ENCODE measurements around the gene CAST. TPM values are rescaled to one million over a fixed set of nuclear protein-coding genes. Genes with fewer than 3 reads are reported as not detected.

Gene CAST
- total RNA-seq, 4 donors from 2014 or later: 415 to 523 (median 468) TPM

GRCh38 chr5:96687812-96688453 is 25.8 kb downstream of the CAST start:
- TF ChIP-seq CTCF (IDR thresholded peaks at IDR 0.05): no peak
- no peak for TF ChIP-seq POLR2A (IDR thresholded peaks at IDR 0.05)
- intact Hi-C loops (cut with DNase I; ENCODE audit: low total_unique reads): loop anchor here (5.0 kb wide), 1 partner anchor 71 kb away; no protein-coding TSS in a partner anchor
- no peak overlapping the region for H3K4me3 ChIP-seq (ENCODE audit: low read depth, poor library complexity, severe bottlenecking)
- DNase-seq (ENCODE audit: low spot score in 2 of 2): no peak
- 47 to 48% methylated on average over 5 of the region's 5 CpGs for WGBS, 2 donors

GRCh38 chr5:96690861-96691260 is 28.7 kb downstream of the CAST start:
- TF ChIP-seq POLR2A (IDR thresholded peaks at IDR 0.05) (no peak), CTCF (IDR thresholded peaks at IDR 0.05) (no peak)
- no peak overlapping the region for H3K4me3 ChIP-seq (ENCODE audit: low read depth, poor library complexity, severe bottlenecking)
- WGBS, 2 donors: 79 to 81% methylated on average over 1 of the region's 1 CpG
- intact Hi-C loops (cut with DNase I; ENCODE audit: low total_unique reads): no loop called here
- DNase-seq (ENCODE audit: low spot score in 2 of 2): no peak

GRCh38 chr5:96691503-96692303 is 29.5 kb downstream of the CAST start:
- intact Hi-C loops (cut with DNase I; ENCODE audit: low total_unique reads): no loop called here
- TF ChIP-seq CTCF (IDR thresholded peaks at IDR 0.05) (no peak), POLR2A (IDR thresholded peaks at IDR 0.05) (no peak)
- no peak overlapping the region for H3K4me3 ChIP-seq (ENCODE audit: low read depth, poor library complexity, severe bottlenecking)
- DNase-seq (ENCODE audit: low spot score in 2 of 2): no peak
- 75 to 76% methylated on average over 2 of the region's 2 CpGs for WGBS, 2 donors

GRCh38 chr5:96692441-96692840 is 30.3 kb downstream of the CAST start:
- intact Hi-C loops (cut with DNase I; ENCODE audit: low total_unique reads): no loop called here
- DNase-seq (ENCODE audit: low spot score in 2 of 2): no peak
- 79 to 90% methylated on average over 2 of the region's 2 CpGs for WGBS, 2 donors
- no peak for TF ChIP-seq CTCF (IDR thresholded peaks at IDR 0.05)
- TF ChIP-seq POLR2A (IDR thresholded peaks at IDR 0.05): no peak
- H3K4me3 ChIP-seq (ENCODE audit: low read depth, poor library complexity, severe bottlenecking): no peak overlapping the region

GRCh38 chr5:96699186-96699820 is 37.1 kb downstream of the CAST start:
- WGBS, 2 donors: 53 to 58% methylated on average over 3 of the region's 3 CpGs
- no peak overlapping the region for H3K4me3 ChIP-seq (ENCODE audit: low read depth, poor library complexity, severe bottlenecking)
- TF ChIP-seq CTCF (IDR thresholded peaks at IDR 0.05) (no peak), POLR2A (IDR thresholded peaks at IDR 0.05) (no peak)
- no peak for DNase-seq (ENCODE audit: low spot score in 2 of 2)
- intact Hi-C loops (cut with DNase I; ENCODE audit: low total_unique reads): no loop called here

All from lower leg skin (tissue), 4 donors.